Glomerular visceral epithelial cell (primary cell): ENCODE measurements around the gene ADARB1.

ENCODE experiments used
- DNase-seq: peaks from one replicate; pipeline ENCODE4 v3.0.0-alpha.2; 2016; ENCODE audit errors: extremely low spot score

ADARB1 gene

DNA sequence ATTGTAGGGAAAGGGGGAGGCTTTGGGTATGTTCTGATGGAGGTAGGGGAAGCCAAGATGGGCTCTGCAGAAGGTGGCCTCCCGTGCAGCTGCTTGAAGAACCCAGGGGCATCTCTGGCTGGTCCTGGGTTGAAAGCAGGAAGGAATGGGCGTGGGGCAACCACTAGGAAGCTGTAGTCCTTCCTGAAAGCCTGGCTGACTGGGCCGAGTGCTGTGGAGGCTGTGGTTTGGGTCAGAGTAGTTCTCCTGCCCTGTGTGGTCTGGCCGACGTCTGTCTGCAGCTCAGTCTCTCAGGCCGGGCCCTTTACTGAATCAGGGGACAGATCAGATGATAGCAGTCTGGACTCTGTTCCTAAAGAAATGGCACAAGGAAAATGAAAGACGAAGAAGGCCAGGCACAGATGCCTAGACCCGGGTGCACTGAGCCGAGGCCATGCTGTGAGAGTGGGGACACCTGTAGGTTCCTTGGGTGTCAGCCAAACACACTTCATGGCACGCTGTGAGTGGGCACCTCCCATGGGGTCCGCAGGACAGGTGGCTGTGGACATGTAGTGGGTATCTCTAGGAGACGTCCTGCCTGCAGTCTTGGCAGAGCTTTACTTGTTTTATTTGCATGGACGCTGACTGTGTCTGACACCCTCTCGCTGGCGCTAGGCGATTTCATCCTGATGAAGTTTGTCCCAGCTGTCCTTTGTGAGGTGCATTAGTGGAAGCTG, 126.4 kb downstream of the ADARB1 start:
- DNase-seq, result no peak

DNA sequence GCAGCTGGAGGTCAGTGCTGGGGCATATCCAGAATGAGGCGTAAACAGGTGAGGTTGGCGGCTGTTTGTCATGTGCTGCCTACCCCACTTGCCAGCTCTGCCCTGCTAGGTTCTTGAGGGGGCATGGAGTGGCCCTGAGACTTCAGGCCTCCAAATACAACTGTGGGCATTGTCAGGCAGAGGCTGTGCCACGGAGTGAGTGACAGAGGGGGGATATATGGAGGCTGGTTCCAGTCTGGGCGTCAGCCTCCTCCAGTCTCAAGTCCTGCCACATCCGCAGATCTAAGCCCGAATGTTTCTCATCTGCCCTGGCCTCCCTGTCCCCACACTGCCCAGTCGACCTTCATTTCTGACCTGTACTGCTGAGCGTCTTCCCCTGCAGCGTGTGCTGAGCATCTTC, 128.0 kb downstream of the ADARB1 start:
- no peak for DNase-seq

GRCh38 chr21:45202889-45203288, 128.5 kb downstream of the ADARB1 start:
- DNase-seq, result no peak

- no peak for DNase-seq
Measured at GRCh38 chr21:45203983-45204382, 129.6 kb downstream of the ADARB1 start.

DNA sequence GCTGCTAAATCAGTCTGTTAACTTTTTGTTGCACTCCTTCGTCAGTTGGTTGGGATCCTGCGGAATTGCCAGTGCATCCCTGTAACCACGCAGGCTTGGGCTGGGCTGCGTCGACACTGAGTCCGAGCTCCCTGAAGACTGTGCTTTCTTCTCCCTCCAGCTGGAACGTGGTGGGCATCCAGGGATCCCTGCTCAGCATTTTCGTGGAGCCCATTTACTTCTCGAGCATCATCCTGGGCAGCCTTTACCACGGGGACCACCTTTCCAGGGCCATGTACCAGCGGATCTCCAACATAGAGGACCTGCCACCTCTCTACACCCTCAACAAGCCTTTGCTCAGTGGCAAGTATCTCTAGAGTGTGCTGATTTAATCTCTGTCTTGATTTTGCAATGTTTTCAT, 130.0 kb downstream of the ADARB1 start:
- DNase-seq, result no peak

DNA sequence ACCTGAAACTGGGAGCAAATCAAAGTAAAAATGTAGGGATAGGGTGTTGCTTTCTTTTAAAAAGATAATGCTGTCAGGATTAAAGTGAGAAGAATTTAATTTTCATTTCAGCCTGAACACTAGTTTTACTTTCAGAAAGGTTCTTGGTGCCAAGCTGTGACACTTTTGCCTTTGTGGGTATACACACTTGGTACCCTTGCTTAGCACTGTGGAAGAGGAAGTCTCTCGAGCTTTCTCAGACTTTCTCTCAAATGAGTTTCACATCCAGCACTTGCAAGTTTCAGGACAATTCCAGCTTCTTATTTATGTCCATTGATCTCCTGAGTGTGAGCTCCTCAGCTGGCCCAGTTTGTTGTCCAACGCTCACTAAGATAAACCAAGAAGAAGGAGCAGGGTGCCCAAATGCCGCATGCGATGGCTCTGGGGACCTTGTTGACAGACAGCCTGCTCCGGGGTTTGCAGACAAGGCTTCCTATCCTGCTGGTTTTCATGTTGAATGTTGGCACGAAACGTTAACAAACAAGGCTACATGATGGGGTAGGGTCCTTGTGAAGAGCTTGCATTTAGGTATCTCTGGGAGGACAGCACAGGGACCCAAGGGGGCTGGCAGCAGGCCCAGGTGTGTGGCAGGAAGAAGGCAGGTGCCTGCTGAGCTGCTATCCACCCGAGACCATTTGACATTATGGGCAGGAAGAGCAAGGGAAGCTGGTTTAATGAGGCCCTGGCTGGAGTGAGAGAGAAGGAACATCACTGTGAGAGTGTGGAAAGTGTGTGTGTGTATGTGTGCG, 133.7 kb downstream of the ADARB1 start:
- no peak for DNase-seq

DNA sequence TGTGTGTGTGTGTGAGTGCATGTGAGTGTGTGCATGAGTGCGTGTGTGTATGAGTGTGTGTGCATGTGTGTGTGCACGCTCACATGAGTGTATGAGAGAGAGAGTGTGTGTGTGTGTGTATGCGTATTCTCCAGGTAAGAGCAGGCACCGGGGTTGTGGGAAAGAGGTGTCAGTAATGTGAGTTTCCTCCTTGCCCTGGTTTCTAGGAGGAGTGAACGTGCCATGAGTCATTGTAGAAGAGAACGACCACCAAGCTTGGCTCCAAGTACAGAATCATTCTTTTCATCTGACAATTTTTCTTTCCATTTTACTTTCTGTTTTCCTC, 134.2 kb downstream of the ADARB1 start:
- DNase-seq, result no peak

DNA sequence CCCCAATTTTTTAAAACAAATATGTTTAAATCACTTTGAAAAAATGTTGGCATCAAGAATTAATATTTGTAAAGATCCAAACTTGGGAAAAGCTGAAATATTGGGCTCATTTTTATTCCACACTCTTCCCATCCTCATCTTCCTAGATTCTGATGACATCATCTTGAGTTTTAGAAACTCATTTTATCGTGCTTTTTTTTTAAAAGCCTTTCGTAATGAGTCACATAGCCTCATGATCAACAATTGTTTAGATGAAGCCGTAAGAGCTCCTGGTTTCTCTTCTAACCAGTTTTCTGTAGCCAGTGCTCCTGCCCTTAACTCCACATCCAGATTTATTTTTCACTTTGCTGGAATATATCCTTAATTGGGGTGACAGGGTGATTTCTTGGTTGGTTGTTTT, 134.7 kb downstream of the ADARB1 start:
- no peak for DNase-seq

GRCh38 chr21:45209685-45210284, 135.4 kb downstream of the ADARB1 start:
- DNase-seq, result no peak

- no peak for DNase-seq
Measured at GRCh38 chr21:45210461-45210983, 136.1 kb downstream of the ADARB1 start.

DNA sequence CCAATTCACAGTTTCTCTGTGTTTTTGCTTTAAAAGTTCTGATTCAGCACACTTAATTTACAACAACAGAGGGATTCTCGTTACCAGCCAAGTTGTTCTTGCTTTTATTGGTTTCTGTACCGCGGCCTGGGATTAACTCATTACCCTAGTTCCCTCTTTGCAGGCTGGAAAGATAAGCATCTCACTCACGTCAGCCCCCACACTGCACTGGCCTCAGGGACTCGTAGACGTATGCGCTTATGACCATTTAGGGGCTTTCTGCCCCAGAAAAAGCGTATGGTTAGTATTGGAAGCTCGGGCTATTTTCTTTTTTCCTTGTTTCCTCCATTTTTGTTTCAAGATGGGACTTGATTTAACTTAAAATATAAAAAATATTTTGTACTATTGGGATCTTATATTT, 137.3 kb downstream of the ADARB1 start:
- DNase-seq, result no peak

DNA sequence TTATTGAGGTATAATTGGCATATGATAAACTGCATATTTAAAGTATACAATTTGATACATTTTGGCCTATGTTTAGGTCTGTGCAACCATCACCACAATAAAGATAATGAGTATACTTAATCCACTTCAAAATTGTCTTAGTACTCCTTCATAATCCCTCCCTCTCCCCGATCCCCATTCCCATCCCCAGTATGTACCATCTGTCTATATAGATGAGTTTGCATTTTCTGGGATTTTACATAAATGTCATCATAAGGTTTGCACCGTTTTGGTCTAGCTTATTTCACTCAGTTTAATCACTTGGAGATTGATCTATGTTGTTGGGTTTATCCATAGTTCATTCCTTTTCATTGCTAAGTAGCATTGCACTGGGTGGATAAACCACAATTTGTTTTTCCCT, 139.0 kb downstream of the ADARB1 start:
- no peak for DNase-seq

DNA sequence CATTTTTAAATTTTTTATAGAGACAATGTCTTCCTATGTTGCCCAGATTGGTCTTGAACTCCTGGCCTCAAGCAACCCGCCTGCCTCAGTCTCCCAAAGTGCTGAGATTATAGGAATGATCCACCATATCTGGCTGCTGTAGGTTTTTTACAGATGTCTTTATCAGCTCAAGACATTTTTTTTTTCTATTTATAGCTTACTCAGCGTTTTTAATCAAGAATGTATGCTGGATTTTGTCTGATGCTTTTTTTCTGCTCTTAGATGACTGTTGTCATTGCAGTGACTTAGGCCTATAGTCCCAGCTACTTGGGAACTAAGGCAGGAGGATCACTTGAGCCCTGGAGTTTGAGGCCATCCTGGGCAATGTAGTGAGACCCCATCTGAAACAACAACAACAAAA, 140.8 kb downstream of the ADARB1 start:
- DNase-seq, result no peak

- no peak for DNase-seq
Measured at GRCh38 chr21:45217010-45217409, 142.6 kb downstream of the ADARB1 start.

DNA sequence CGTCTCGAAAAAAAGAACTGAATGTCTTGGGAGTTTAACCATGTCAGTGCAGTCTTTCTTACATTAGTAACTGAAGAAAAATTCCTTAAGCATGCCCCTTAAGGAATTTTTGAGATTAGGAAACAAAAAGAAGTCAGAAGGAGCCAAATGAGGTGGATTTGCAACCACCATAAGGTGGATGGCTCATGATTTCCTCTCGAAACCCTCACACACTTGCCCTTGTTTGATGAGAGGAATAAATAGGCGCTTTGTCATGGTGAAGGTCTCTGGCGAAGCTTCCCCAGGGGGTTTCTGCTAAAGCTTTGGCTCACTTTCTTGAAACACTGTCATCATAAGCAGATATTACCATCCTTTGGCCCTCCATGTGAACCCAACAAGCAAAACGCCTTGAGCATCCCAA, 145.1 kb downstream of the ADARB1 start:
- DNase-seq, result no peak

GRCh38 chr21:45220071-45220481, 145.7 kb downstream of the ADARB1 start:
- no peak for DNase-seq

- no peak for DNase-seq
Measured at GRCh38 chr21:45220714-45221490, 146.5 kb downstream of the ADARB1 start.

- no peak for DNase-seq
Measured at GRCh38 chr21:45222001-45222400, 147.6 kb downstream of the ADARB1 start.

DNA sequence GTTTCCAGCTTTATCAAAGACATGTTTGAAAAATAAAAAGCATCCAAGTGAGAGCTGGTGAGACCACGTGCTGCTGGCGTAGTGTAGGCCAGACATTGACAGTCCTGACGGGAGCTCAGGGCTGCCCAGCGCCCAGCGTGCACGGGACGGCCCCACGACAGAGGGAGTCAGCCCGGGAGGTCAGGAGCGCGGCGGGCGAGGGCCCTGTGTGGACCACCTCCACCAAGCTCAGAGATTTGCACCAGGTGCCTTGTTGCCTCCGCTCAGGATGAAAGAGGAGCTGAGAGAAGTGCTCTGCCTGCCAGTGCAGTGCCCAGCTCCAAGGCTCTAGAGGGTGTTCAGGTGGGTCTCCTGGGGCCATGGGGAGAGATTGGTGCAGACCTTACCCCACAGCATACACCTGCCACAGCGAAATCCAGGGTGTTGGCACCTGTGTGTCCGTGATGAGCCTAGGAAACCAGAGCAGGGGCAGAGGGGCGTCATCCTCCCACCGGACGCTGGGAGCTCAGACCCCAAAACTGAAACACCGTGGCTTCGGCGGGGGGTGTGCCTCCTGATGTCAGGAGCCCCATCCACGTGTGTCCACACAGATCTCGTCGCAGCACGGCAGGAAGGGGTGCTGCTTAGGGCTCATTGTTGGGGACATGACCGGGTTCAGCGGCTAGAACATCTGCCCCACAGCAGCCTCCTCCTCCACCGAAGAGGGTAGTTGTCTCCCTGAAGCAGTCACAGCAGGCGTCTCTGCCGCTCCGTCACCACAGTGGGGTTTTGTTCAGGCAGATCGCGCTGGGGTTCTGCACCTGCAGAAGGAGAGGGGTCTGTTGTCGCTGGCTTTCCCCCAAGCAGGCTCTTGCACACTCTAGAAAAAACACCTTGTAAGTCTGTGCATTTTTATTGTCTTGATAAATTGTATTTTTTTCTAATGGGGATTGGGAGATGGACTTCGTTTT, 149.1 kb downstream of the ADARB1 start:
- no peak for DNase-seq

DNA sequence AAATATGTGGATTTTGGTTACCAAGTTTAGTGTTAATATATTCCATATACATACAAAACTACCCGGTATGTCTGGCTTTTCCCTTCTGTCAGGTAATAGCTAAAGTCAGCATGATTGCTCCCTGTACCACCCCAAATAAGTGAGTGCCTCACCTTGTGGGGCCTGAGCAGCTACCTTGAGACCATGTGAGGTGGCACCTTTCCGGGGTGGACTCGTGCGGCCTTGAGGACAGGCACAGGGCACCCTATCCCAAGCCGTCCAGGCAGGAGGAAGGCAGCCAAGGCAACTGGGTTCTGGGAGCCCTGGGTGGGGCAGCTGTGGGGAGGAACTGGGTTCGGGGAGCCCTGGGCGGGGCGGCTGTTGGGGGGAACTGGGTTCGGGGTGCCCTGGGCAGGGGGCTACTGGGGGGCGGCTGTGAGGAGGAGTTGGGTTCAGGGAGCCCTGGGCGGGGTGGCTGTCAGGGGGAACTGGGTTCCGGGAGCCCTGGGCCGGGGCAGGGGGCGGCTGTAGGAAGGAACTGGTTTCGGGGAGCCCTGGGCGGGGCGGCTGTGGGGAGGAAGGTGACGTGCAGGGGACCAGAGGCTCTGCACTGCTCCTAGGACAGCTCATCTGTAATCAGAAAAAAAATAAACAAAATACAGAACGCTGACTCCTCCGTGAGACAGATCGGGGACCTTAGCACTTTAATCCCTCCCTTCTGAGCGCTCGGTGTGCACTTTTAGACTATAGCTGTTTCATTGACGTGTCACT, 150.0 kb downstream of the ADARB1 start:
- DNase-seq, result no peak
